HuH-7 (cell line): ENCODE measurements around the gene AKIP1.

ENCODE experiments used
- DNase-seq: peaks from one replicate; pipeline ENCODE4 v3.0.0; 2011; ENCODE audit warnings: low spot score

Gene AKIP1

DNA sequence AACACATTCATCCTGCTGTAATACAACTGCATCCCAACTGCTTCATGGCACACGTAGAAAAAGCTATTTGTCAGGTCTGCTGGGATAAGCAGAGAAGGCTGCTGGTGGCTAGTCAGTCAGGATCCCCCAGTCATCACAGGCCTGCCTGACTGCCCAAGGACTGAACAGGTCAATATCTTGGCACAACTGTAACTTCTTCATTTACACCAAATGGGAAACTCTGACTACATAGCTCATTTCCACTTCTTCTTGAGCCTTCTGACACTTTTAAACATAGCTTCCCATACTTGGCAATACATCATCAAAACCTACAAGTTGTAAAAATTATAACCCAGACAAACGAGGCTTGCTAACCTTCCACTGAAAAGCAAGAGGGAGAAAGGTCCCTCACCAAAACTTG is 50.4 kb downstream of the AKIP1 start:
- DNase-seq, result no peak

DNA sequence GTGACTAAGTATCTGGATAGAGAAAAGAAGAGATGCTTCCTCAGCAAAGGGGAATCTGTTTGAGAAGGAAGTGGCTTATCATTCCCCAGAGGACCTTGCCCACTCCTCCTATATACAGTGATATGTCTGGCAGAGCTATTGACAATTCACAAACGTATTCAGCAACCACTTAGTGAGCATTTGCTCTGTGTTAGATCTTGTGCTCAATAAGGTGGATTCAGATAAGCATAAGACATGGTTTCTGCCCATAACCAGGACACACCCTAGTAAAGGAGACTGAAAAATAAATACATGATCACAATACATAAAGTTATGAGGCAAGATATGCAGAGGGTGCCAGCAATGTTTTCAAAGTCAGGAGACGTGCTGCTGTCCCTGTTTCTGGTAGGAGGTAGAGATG is 51.9 kb downstream of the AKIP1 start:
- DNase-seq, result no peak

DNA sequence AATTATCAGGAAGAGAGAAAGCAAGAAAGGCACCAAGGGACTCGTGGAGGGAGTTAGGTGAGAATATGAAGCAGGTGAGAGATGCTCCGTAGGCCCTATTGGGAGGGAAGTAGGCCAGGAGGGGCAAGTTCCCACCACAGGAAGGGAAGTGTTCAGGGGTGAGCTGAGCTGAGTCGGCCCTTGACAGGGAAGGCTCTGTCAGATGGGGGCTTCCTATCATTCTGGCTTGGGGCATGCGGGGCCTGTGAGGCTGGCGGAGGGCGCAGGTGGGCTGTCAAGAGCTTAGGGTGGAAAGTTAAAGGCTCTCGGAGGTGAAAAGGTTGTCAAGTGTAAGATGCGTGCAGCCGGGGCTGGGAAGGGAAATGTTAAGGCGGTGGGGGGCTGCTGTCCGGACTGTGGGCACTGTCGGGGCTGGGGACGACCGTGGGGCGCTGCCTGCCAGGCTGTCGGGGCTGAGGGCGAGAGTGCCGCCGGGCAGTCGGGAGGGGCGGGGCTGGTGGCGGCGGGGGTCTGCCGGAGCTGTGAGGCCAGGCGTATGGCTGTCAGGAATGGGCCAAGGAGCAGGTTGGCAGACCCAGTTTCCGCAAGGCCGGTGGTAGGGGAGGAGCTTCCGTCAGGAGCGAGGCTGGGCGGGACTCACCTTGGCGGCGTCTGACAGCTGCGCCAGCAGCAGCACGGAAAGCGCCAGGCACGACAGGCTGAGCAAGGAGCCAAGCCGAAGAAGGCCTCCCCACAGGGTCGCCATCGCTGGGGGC is 52.8 kb downstream of the AKIP1 start:
- peak; percentile 77 for DNase-seq

DNA sequence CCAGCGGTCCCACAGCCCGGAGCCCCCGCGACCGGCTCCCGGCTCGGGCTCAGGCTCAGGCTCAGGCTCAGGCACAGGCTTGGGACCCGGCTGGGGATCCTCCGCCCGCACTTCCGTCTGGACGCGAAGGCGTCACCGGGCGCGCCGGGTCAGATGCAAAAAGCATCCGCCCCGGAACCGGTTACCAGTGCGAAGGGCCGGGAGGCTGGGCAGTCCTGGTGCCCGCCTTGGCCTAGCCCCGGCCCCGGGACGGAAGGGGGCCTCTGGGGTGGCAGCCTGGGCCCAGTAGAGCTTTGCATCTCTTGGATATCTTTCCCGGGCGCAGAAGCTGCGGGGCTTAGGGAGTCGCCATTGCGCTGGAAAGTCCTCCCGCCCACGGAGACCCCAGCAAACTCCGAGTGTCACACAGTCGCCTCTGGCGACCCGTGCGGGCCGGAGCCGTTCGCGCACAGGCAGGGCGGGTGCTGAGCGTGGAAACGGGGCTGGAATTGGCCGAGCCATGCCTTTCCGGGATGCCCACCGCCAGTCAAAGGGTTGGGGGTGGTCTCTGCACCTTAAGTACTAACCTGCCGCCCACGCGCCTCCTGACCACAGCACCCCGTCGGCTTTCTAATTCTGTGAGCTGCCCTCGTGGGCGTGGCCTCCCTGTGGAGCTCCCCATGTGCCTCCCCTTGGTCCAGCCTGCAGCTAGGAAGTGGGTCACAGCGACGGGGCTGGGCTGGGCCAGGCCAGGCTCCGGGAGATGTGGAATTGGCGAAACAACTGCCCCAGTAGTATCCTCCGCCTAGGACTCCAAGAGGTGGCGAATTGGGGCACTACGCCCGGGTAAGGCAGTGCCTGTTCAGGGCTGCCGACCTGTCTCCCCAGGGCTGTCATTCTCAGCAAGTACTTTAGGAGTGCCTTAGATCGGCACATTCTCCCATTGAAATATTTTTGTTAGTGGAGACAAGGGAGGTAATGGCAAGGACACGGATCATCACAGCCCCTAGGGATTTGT is 53.6 kb downstream of the AKIP1 start, which contains the start of gene TMEM9B:
TSS of gene TMEM9B (minus strand) at position 119 of the 997 bp plus-strand sequence. CDS start 129 bp downstream, outside the sequence.
- DNase-seq, result peak; percentile 91

DNA sequence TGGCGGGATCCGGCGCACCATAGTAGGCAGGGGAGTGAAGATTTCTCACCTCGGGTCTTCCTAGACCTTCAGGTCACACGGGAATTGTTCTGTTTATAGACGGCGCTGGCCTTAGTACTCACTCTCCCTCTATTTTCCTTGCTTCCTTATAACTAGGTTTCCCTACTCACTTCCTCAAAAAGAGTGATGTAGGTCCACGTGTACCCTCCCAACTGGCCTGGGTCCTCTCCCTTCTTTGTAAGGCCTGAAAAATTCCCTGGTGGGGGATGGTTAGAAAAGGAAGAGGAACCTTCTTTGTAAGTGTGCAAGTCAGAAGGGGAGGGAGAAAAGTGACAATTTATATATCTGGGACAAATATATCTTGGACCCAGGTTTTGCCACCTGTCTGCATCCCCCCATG is 56.2 kb downstream of the AKIP1 start:
- no peak for DNase-seq
